HepG2 (cell line): ENCODE measurements around the gene SCN8A. TPM values are rescaled to one million over a fixed set of nuclear protein-coding genes. Genes with fewer than 3 reads are reported as not detected.

ENCODE experiments used
- ATAC-seq: fragments of 200-7000 bp; cut with Tn5 transposase; 3 replicates; pipeline ENCODE4 v1.9.1; 2020; ENCODE audit warnings: mild to moderate bottlenecking, moderate library complexity
- BruUV-seq: library from RNA; stranded (reverse); fragments of 400-500 nt; replicated peaks from 2 replicates; lab custom pipeline; 2021; lab: Mats Ljungman, UMichigan
- CTCF ChIA-PET: fragments of 300-600 bp; formaldehyde crosslinking; extraction: SDS; loops from one replicate; lab custom pipeline; 2021; ENCODE audit warnings: low total read pairs, inconsistent platforms, low intra/inter-chr PET ratio; lab: Yijun Ruan, JAX
- POLR2A ChIA-PET: fragments of 350-600 bp; sonication (Branson Sonifier 250); formaldehyde crosslinking; loops from one replicate; lab custom pipeline; 2020; ENCODE audit warnings: antibody characterized with exemption, inconsistent platforms; lab: Yijun Ruan, JAX
- DNase-seq: peaks from one replicate; pipeline ENCODE4 v3.0.0-alpha.2; 2015; ENCODE audit warnings: low spot score
- FAIRE-seq: peaks from 3 replicates; lab custom pipeline; 2011; peaks lifted over from hg19 to GRCh38; lab: Jason Lieb, UNC
- H2AFZ ChIP-seq: one replicate; pipeline ENCODE4 v1.6.1; 2011; ENCODE audit warnings: low read length, inconsistent platforms
- H3K27ac ChIP-seq: fragments of 300-600 bp; 3 replicates; pipeline ENCODE4 v1.8.0; 2011; ENCODE audit warnings: mixed run types, mild to moderate bottlenecking, mixed read lengths, low read length, inconsistent platforms; ENCODE audit not compliant: insufficient read depth; ENCODE audit errors: extremely low read length
- H3K27me3 ChIP-seq, 2 experiments: fragments of 200-600 bp in 1 of 2; 2 replicates in 1 of 2; 3 replicates in 1 of 2; pipeline versions ENCODE4 v1.6.0 to v1.8.0; 2011; ENCODE audit warnings: low read length in 2 of 2, mild to moderate bottlenecking in 2 of 2, moderate library complexity in 2 of 2, inconsistent platforms in 1 of 2; ENCODE audit not compliant: insufficient read depth in 2 of 2, control insufficient read depth in 1 of 2
- H3K36me3 ChIP-seq, 2 experiments: fragments of 200-600 bp in 1 of 2; replicated peaks in 1 of 2; 2 replicates in 1 of 2; 3 replicates in 1 of 2; pipeline versions ENCODE4 v1.5.1 to v1.8.0; 2011; ENCODE audit warnings: low read length in 2 of 2, inconsistent platforms in 1 of 2; ENCODE audit not compliant: insufficient read depth in 2 of 2, control insufficient read depth in 1 of 2
- H3K4me1 ChIP-seq: 2 replicates; pipeline ENCODE4 v1.5.1; 2012; ENCODE audit warnings: low read length, inconsistent platforms; ENCODE audit not compliant: insufficient read depth
- H3K4me2 ChIP-seq: 2 replicates; pipeline ENCODE4 v1.6.0; 2011; ENCODE audit warnings: low read depth, low read length, inconsistent platforms
- H3K4me3 ChIP-seq, 3 experiments: fragments of 200-600 bp in 1 of 3; sonication (generic), shearing (Covaris generic) in 1 of 3; replicated peaks in 1 of 3; 2 replicates each; pipeline ENCODE4 v1.5.1; 2011 to 2016; ENCODE audit warnings: low read length in 3 of 3, inconsistent platforms in 2 of 3, low read depth in 2 of 3, mild to moderate bottlenecking in 2 of 3, control low read depth in 1 of 3, mixed read lengths in 1 of 3; ENCODE audit not compliant: insufficient read depth in 1 of 3
- H3K79me2 ChIP-seq: one replicate; pipeline ENCODE4 v1.6.1; 2011; ENCODE audit warnings: low read length, inconsistent platforms; ENCODE audit not compliant: insufficient read depth
- H3K9ac ChIP-seq: 2 replicates; pipeline ENCODE4 v1.6.0; 2011; ENCODE audit warnings: mild to moderate bottlenecking, low read depth, low read length, inconsistent platforms; ENCODE audit not compliant: insufficient read depth
- H3K9me3 ChIP-seq: 2 replicates; pipeline ENCODE4 v1.5.1; 2012; ENCODE audit warnings: mild to moderate bottlenecking, low read length
- H4K20me1 ChIP-seq: 2 replicates; pipeline ENCODE4 v1.6.0; 2011; ENCODE audit warnings: inconsistent platforms, mild to moderate bottlenecking, low read length, moderate library complexity; ENCODE audit not compliant: insufficient read depth
- CHCHD3 ChIP-seq: sonication (generic); formaldehyde crosslinking; IDR thresholded peaks from 2 replicates; pipeline ENCODE4 v1.8.0; 2022; ENCODE audit warnings: mild to moderate bottlenecking, missing genetic modification reagents, moderate library complexity
- HDAC2 ChIP-seq: sonication (generic); formaldehyde crosslinking; IDR thresholded peaks from 2 replicates; pipeline ENCODE4 v1.4.0; 2020; ENCODE audit warnings: missing genetic modification reagents
- HNRNPUL1 ChIP-seq: fragments of 200-400 bp; formaldehyde crosslinking; IDR thresholded peaks from 2 replicates; pipeline ENCODE4 v1.6.1; 2017; ENCODE audit warnings: low read depth, mild to moderate bottlenecking, low read length, moderate library complexity
- KAT7 ChIP-seq: IDR thresholded peaks from 2 replicates; pipeline ENCODE4 v1.6.1; 2018; ENCODE audit warnings: borderline replicate concordance, missing compliant biosample characterization
- KLF12 ChIP-seq: sonication (generic); formaldehyde crosslinking; IDR thresholded peaks from 2 replicates; pipeline ENCODE4 v1.4.0; 2020; ENCODE audit warnings: missing genetic modification reagents, borderline replicate concordance
- KLF9 ChIP-seq: IDR thresholded peaks from 2 replicates; pipeline ENCODE4 v1.6.1; 2016; ENCODE audit warnings: low read depth
- NONO ChIP-seq, 2 experiments: fragments of 450-650 bp in 1 of 2; sonication (generic) in 1 of 2; formaldehyde crosslinking in 1 of 2; IDR thresholded peaks in 1 of 2; conservative IDR thresholded peaks in 1 of 2; 2 replicates each; pipeline versions ENCODE4 v1.6.1 to v1.8.0; 2017 to 2022; ENCODE audit warnings: mild to moderate bottlenecking in 1 of 2, missing genetic modification reagents in 1 of 2, moderate library complexity in 1 of 2
- PAXIP1 ChIP-seq: sonication (generic); formaldehyde crosslinking; conservative IDR thresholded peaks from 2 replicates; pipeline ENCODE4 v1.4.0; 2020; ENCODE audit warnings: mild to moderate bottlenecking, missing genetic modification reagents, moderate library complexity
- RXRA ChIP-seq: sonication (generic); formaldehyde crosslinking; IDR thresholded peaks from 2 replicates; pipeline ENCODE4 v1.5.1; 2020; ENCODE audit warnings: missing genetic modification reagents
- WGBS: methylation state at CpG from one replicate; pipeline ENCODE4 v1.1.6; 2017; ENCODE audit warnings: low lambda C conversion rate; 5-methylcytosine and 5-hydroxymethylcytosine counted together
- in situ Hi-C: cut with HindIII; loops from 2 replicates; pipeline ENCODE4 v1.10.0; 2017; ENCODE audit warnings: low pct_unique_long_range_greater_than_20kb; ENCODE audit not compliant: extremely low pct_ligation_motif_present
- intact Hi-C: fragments of 100-400 bp; cut with micrococcal nuclease; formaldehyde crosslinking; loops from one replicate; pipeline ENCODE4 v1.10.0; 2022; ENCODE audit not compliant: unreplicated experiment
- polyA plus RNA-seq, 8 experiments: library from polyadenylated mRNA; depleted of rRNA in 3 of 8; stranded (reverse) in 7 of 8; unstranded in 1 of 8; fragments of >200 nt; fragmentation: Illumina TruSeq in 4 of 8; extraction: Trizol in 4 of 8; gene quantifications; 2 replicates each; pipeline versions ENCODE4 v1.2.1 to v1.2.3, GENCODE V29; 2011 to 2016; ENCODE audit warnings: low read depth in 4 of 8, missing spikeins in 1 of 8, mixed read lengths in 1 of 8; ENCODE audit not compliant: insufficient read depth in 1 of 8
- total RNA-seq, 5 experiments: library from RNA; depleted of rRNA; stranded (reverse); fragments of >200 nt; fragmentation: Illumina TruSeq; extraction: Trizol; gene quantifications; 2 replicates each; pipeline ENCODE4 v1.2.3, GENCODE V29; 2016; ENCODE audit warnings: low read depth in 1 of 5

The SCN8A gene
- total and polyA plus RNA-seq, 2 of the 13 experiments (the other 11 are each of a cell fraction or from before 2014, with no cell fraction given): 0.57 to 1.4 TPM

GRCh38 chr12:51840966-51841365, 249.9 kb downstream of the SCN8A start:
- 92% methylated on average over 1 of the region's 6 CpGs for WGBS
- Histone ChIP-seq H4K20me1 (no peaks in the 10 kb centered on the region), H3K27ac (no peak overlapping the region), H3K4me1 (peaks cover 19% of the 10 kb centered on the region), H3K4me2 (no peak overlapping the region), H3K9ac (no peak overlapping the region), H3K36me3 (no peaks in the 10 kb centered on the region), H3K9me3 (no peaks in the 10 kb centered on the region), H3K4me3 (no peak overlapping the region), H3K27me3 (no peaks in the 10 kb centered on the region; a peak in 1 of 5 replicates), H2AFZ (no peak overlapping the region), H3K79me2 (no peaks in the 10 kb centered on the region)
- FAIRE-seq (no peak), DNase-seq (no peak), ATAC-seq (no peak)
- in situ Hi-C loops (no loop called here), intact Hi-C loops (no loop called here)
- no TSS peak for BruUV-seq
- POLR2A ChIA-PET: no interaction called here
- CTCF ChIA-PET: no interaction called here
- TF ChIP-seq PAXIP1 (CRISPR knock-in tag): no peak
- TF ChIP-seq HDAC2 (CRISPR knock-in tag): no peak
- TF ChIP-seq HNRNPUL1: no peak
- no peak for TF ChIP-seq KLF9
- TF ChIP-seq KLF12 (CRISPR knock-in tag): no peak
- no peak for TF ChIP-seq RXRA (CRISPR knock-in tag)
- no peak for TF ChIP-seq KAT7 (CRISPR knock-in tag)
- no peak for TF ChIP-seq CHCHD3
- TF ChIP-seq NONO (IDR thresholded peaks at IDR 0.05): no peak
- TF ChIP-seq NONO (CRISPR knock-in tag; conservative IDR thresholded peaks at IDR 0.05): no peak
